Astrocyte (in vitro differentiated cells and primary cell): Measurements from ENCODE around the gene KRT6B.

Experiments
- EZH2 ChIP-seq: IDR thresholded peaks from 2 replicates; pipeline ENCODE4 v1.6.1; 2012; ENCODE audit warnings: mild to moderate bottlenecking, low read length, inconsistent platforms; ENCODE audit not compliant: insufficient read depth
- TF ChIP-seq, protein P1 (sequence below): IDR thresholded peaks from 2 replicates; pipeline ENCODE4 v1.5.1; 2011; ENCODE audit warnings: low read depth, mild to moderate bottlenecking, inconsistent platforms, low read length, moderate library complexity; ENCODE audit not compliant: insufficient read depth

DNA sequence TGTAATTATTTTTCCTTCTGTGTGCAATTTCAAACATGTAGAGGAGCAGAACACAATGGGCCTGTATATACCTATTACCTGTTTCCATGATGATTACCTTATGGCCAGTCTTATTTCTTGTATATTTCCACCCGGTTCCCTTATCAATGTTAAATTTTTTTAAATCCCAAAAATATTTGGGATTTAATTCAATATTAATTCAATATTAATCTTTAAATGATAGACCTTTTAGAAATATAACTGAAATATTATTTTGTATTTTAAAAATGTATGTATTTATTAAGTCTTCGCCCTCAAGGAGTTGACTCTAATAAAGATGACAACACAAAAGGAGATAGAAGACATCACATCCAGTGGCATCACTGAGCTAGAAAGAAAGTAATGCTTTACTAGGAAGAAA lies 22.3 kb upstream of the KRT6B start:
- TF ChIP-seq EZH2 = no peak
- TF ChIP-seq, protein P1, sequence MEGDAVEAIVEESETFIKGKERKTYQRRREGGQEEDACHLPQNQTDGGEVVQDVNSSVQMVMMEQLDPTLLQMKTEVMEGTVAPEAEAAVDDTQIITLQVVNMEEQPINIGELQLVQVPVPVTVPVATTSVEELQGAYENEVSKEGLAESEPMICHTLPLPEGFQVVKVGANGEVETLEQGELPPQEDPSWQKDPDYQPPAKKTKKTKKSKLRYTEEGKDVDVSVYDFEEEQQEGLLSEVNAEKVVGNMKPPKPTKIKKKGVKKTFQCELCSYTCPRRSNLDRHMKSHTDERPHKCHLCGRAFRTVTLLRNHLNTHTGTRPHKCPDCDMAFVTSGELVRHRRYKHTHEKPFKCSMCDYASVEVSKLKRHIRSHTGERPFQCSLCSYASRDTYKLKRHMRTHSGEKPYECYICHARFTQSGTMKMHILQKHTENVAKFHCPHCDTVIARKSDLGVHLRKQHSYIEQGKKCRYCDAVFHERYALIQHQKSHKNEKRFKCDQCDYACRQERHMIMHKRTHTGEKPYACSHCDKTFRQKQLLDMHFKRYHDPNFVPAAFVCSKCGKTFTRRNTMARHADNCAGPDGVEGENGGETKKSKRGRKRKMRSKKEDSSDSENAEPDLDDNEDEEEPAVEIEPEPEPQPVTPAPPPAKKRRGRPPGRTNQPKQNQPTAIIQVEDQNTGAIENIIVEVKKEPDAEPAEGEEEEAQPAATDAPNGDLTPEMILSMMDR = no peak
